ENCODE results near the gene HOXB2. TPM values are rescaled to one million over a fixed set of nuclear protein-coding genes. Genes with fewer than 3 reads are reported as not detected.

HOXB2 gene
- total and polyA plus RNA-seq, 9 of the 15 experiments (the other 6 are each of a cell fraction or from before 2014, with no cell fraction given) = 2.1 to 97.7 (median 21.2) TPM

GRCh38 chr17:48570325-48571023 is 25.6 kb upstream of the HOXB2 start (continued):
- TF ChIP-seq ZBTB40 (IDR thresholded peaks at IDR 0.05) (no peak), ZBTB40 (CRISPR knock-in tag; IDR thresholded peaks at IDR 0.05) (no peak), DNMT1 (IDR thresholded peaks at IDR 0.05) (no peak), FIP1L1 (IDR thresholded peaks at IDR 0.05; ENCODE audit: low read depth, low read length, poor library complexity, severe bottlenecking) (no peak), NCOR1 (IDR thresholded peaks at IDR 0.05) (peak; percentile 36; the same call in 1 of the 2 replicates), TRIM25 (IDR thresholded peaks at IDR 0.05; ENCODE audit: borderline replicate concordance) (no peak), PPARD (CRISPR knock-in tag; IDR thresholded peaks at IDR 0.05) (no peak), ETV1 (tag; conservative IDR thresholded peaks at IDR 0.05; ENCODE audit: low read depth) (no peak), PHB2 (IDR thresholded peaks at IDR 0.05; ENCODE audit: low read depth) (no peak), SMARCB1 (IDR thresholded peaks at IDR 0.05; ENCODE audit: insufficient read length, low read depth) (no peak), E2F4 (CRISPR knock-in tag; IDR thresholded peaks at IDR 0.05; ENCODE audit: low read depth) (no peak), PTBP1 (IDR thresholded peaks at IDR 0.05; ENCODE audit: low read depth, low read length) (no peak), MEF2D (tag; conservative IDR thresholded peaks at IDR 0.05; ENCODE audit: low read depth) (no peak), FOXM1 (IDR thresholded peaks at IDR 0.05; ENCODE audit: low read depth) (no peak), FOXM1 (CRISPR knock-in tag; IDR thresholded peaks at IDR 0.05; ENCODE audit: low read depth) (no peak), CREBBP (IDR thresholded peaks at IDR 0.05; ENCODE audit: low read depth, low read length) (no peak)
